Kidney (tissue), 14 donors: ENCODE measurements around the gene CR1. TPM values are rescaled to one million over a fixed set of nuclear protein-coding genes. Genes with fewer than 3 reads are reported as not detected.

Experiments
- DNase-seq, 5 donors: peaks; one replicate each; pipeline ENCODE4 v3.0.0-alpha.2; 2013 to 2020
- FAIRE-seq: peaks from 2 replicates; lab custom pipeline; 2012; peaks lifted over from hg19 to GRCh38; lab: Jason Lieb, UNC
- H3K27ac ChIP-seq, 2 donors: one replicate each; pipeline ENCODE4 v1.7.0; 2013; ENCODE audit warnings: low read depth in 2 of 2, low read length in 2 of 2, inconsistent platforms in 1 of 2
- H3K27me3 ChIP-seq: one replicate; pipeline ENCODE4 v1.7.1; 2013; ENCODE audit warnings: low read length, inconsistent platforms; ENCODE audit not compliant: control insufficient read depth, insufficient read depth
- H3K36me3 ChIP-seq, 3 donors: one replicate each; pipeline versions ENCODE4 v1.7.0 to v1.7.1; 2013; ENCODE audit warnings: low read length in 3 of 3, control low read depth in 1 of 3, inconsistent platforms in 1 of 3; ENCODE audit not compliant: insufficient read depth in 3 of 3, control insufficient read depth in 2 of 3
- H3K4me1 ChIP-seq, 3 donors: one replicate each; pipeline versions ENCODE4 v1.7.0 to v1.7.1; 2013; ENCODE audit warnings: low read length in 3 of 3, inconsistent platforms in 1 of 3, low read depth in 1 of 3; ENCODE audit not compliant: control insufficient read depth in 2 of 3, insufficient read depth in 2 of 3
- H3K4me3 ChIP-seq, 3 donors: one replicate each; pipeline versions ENCODE4 v1.7.0 to v1.8.1; 2013; ENCODE audit warnings: low read length in 3 of 3, control low read depth in 1 of 3, inconsistent platforms in 1 of 3
- H3K9ac ChIP-seq, 3 donors: one replicate each; pipeline versions ENCODE4 v1.7.0 to v1.7.1; 2013; ENCODE audit warnings: low read length in 3 of 3, control low read depth in 1 of 3, inconsistent platforms in 1 of 3
- H3K9me3 ChIP-seq, 3 donors: one replicate each; pipeline versions ENCODE4 v1.7.0 to v1.7.1; 2013; ENCODE audit warnings: low read length in 3 of 3, control low read depth in 1 of 3, inconsistent platforms in 1 of 3; ENCODE audit not compliant: control insufficient read depth in 2 of 3, insufficient read depth in 1 of 3
- intact Hi-C: fragments of 100-400 bp; cut with DNase I; formaldehyde crosslinking; loops from one replicate; pipeline ENCODE4 v1.11.1; 2022
- polyA plus RNA-seq: library from polyadenylated mRNA; stranded (reverse); fragments of 350-450 nt; fragmentation: Illumina TruSeq; extraction: RNeasy Lipid Tissue Mini Kit (QIAGEN cat#74804); gene quantifications from one replicate; pipeline ENCODE4 v1.2.3, GENCODE V29; 2014; ENCODE audit warnings: low read depth, low replicate concordance; ENCODE audit not compliant: insufficient read depth
- total RNA-seq: library from RNA; stranded (reverse); fragmentation: NEBNext Ultra II Directional; extraction: Animal tissue kit (Norgen Biotek cat#: 25700); gene quantifications from one replicate; pipeline ENCODE4 v1.2.1, GENCODE V29; 2021
- TF ChIP-seq, protein P1 (sequence below): IDR thresholded peaks from 3 replicates; pipeline ENCODE4 v1.5.1; 2012; ENCODE audit warnings: mild to moderate bottlenecking, moderate library complexity, borderline replicate concordance; ENCODE audit not compliant: insufficient read depth; ENCODE audit errors: extremely low read depth
- donor health status: control.
- donor health status: control.
- donor health status: control.
- donor health status: control.
- donor health status: control.
- donor health status: DM: yes; HTN: yes; CAD: no.
- donor health status: Normal renal cell carcinoma (clear cell type).

CR1 gene
- total and polyA plus RNA-seq, 2 donors from 2014 or later, result 2.6 to 12.2 TPM

DNA sequence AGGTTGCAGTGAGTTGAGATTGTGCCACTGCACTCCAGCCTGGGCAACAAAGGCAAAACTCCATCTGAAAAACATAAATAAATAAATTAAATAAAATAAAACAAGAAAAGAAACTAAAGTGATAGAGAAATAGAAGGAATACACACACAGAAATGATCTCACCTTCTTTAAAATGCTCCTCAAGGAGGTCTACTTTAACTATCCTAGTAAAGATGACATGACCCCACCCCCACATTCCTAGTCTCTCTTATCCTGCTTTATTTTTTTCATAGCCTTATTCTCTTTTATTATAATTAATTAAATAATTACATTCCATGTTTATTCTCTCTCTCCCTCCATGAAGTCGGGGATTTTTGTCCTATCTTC is 131.0 kb downstream of the CR1 start:
- Histone ChIP-seq H3K36me3 (no peaks in the 10 kb centered on the region), H3K4me3 (no peak overlapping the region), H3K9me3 (no peaks in the 10 kb centered on the region), H3K9ac (no peak overlapping the region), H3K27me3 (no peaks in the 10 kb centered on the region), H3K27ac (no peak overlapping the region), H3K4me1 (no peaks in the 10 kb centered on the region)
- TF ChIP-seq, protein P1, sequence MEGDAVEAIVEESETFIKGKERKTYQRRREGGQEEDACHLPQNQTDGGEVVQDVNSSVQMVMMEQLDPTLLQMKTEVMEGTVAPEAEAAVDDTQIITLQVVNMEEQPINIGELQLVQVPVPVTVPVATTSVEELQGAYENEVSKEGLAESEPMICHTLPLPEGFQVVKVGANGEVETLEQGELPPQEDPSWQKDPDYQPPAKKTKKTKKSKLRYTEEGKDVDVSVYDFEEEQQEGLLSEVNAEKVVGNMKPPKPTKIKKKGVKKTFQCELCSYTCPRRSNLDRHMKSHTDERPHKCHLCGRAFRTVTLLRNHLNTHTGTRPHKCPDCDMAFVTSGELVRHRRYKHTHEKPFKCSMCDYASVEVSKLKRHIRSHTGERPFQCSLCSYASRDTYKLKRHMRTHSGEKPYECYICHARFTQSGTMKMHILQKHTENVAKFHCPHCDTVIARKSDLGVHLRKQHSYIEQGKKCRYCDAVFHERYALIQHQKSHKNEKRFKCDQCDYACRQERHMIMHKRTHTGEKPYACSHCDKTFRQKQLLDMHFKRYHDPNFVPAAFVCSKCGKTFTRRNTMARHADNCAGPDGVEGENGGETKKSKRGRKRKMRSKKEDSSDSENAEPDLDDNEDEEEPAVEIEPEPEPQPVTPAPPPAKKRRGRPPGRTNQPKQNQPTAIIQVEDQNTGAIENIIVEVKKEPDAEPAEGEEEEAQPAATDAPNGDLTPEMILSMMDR, result no peak
- intact Hi-C loops, result no loop called here
- FAIRE-seq (no peak), DNase-seq (no peak)

DNA sequence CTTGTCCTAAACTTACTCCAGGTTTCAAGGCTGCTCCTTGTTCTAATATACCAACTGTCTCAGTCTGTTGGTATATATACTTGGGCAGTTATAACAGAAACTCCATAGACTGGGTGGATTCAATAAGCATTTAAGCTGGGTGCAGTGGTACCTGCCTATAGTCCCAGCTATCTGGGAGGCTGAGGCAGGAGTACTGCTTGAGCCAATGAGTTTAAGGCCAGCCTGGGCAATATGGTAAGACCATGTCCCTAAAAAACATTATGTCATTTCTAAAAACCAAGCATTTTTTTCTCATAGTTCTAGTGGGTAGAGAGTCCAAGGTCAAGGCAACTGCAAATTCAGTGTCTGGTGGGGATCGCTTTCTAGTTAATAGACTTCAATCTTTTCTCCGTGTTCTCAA is 131.5 kb downstream of the CR1 start:
- no peaks in the 10 kb centered on the region for H3K9me3 ChIP-seq
- TF ChIP-seq, protein P1, result no peak
- no peak for FAIRE-seq
- no peak overlapping the region for H3K9ac ChIP-seq
- H3K27ac ChIP-seq, result no peak overlapping the region
- DNase-seq, result no peak
- no peaks in the 10 kb centered on the region for H3K4me1 ChIP-seq
- H3K27me3 ChIP-seq, result no peaks in the 10 kb centered on the region
- intact Hi-C loops, result no loop called here
- H3K4me3 ChIP-seq, result no peak overlapping the region
- no peaks in the 10 kb centered on the region for H3K36me3 ChIP-seq

DNA sequence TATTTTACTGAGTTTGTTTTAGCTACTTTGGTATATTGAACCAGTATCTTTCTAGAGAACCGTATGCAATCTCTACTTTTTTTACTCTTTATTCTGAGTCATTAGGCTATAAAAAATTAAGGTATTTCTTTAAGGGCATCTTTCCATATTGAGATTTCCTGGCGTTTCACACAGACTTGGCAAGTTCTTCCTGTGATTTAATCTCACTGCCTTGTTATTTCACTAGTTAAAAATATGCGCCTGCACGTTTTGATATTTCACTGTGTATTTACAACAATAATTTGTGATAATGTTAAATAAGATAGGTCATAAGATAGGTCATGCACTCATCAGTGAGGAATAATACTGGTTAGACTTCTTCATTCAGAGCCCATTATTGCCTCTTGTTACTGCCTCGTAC is 132.8 kb downstream of the CR1 start:
- FAIRE-seq, result no peak
- no peaks in the 10 kb centered on the region for H3K36me3 ChIP-seq
- H3K9ac ChIP-seq, result no peak overlapping the region
- H3K27ac ChIP-seq, result no peak overlapping the region
- H3K27me3 ChIP-seq, result no peaks in the 10 kb centered on the region
- no peaks in the 10 kb centered on the region for H3K4me1 ChIP-seq
- intact Hi-C loops, result no loop called here
- DNase-seq, result no peak
- no peaks in the 10 kb centered on the region for H3K9me3 ChIP-seq
- TF ChIP-seq, protein P1, result no peak
- no peak overlapping the region for H3K4me3 ChIP-seq

DNA sequence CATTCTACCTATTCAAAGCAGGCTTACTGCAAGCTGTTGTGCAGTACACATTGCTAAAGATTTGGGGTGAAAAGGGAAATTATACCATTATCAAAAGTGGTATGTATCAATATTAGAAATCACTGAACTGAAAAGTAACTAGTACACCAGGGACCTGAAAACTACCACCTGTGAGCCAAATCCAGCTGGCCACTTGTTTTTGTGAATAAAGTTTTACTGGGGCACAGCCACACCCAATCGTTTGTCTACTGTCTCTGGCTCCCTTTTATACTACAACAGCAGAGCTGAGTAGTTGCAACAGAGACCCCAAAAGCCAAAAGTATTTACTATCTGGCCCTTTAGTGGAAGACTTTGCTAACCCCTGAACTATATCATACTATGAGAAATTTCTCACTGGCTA is 135.2 kb downstream of the CR1 start:
- no peak for FAIRE-seq
- DNase-seq, result no peak
- Histone ChIP-seq H3K4me1 (no peaks in the 10 kb centered on the region), H3K9me3 (no peaks in the 10 kb centered on the region), H3K9ac (no peak overlapping the region), H3K27ac (no peak overlapping the region), H3K4me3 (no peak overlapping the region), H3K36me3 (no peaks in the 10 kb centered on the region), H3K27me3 (no peaks in the 10 kb centered on the region)
- intact Hi-C loops, result no loop called here
- TF ChIP-seq, protein P1, result no peak
